ENCODE results near the gene SCAMP2.
A peak's percentile ranks its signal among the peaks of the same experiment; 100 is the strongest.

SCAMP2 gene

DNA sequence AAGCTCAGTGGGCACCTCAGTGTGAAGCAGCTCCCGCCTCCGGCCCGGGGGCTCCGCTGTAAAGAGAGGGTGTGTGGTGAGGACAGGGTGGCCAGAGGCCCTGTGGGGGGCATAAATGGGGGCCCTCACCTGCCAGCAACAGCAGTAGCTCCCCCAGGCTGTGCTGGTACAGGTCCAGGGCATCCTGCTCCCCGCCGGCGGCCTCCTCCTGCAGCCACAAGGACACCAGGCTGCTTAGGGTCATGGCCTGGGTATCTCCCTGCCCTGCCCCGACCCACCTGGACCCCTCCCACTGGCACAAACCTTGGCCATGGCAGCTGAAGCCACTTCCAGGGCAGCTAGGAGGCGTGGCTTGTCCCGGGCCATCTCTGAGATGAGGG lies 35.0 kb downstream of the SCAMP2 start:
- no peak for DNase-seq (ENCODE audit: low read depth)

DNA sequence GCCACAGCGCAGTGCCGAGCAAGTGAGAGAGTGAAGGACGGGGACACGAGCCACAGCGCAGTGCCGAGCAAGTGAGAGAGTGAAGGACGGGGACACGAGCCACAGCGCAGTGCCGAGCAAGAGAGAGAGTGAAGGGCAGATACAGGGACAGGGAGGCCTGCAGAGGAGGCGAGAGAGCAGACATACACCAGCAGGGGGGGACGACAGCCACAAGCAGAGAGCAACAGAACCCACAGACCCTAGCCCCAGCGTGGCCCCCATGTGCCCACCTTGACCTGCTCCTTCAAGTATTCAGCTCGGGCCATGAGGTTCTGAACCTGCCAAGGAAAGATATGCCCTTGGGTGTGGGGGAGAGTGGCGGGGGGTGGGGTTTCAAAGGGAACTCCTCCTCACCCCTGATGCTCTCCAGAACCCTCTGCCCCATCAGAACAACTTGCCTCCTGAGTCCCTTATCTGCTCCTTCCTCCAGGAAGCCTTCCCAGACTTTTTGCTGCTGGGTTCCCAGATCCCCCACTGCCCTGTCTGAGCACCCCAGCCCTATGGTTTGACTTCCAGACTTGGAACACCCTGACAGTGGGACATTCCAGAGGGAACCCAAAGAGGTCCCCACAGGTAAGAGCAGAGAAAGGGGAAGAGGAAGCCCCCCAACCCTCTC lies 35.6 kb downstream of the SCAMP2 start:
- no peak for DNase-seq (ENCODE audit: low read depth)

DNA sequence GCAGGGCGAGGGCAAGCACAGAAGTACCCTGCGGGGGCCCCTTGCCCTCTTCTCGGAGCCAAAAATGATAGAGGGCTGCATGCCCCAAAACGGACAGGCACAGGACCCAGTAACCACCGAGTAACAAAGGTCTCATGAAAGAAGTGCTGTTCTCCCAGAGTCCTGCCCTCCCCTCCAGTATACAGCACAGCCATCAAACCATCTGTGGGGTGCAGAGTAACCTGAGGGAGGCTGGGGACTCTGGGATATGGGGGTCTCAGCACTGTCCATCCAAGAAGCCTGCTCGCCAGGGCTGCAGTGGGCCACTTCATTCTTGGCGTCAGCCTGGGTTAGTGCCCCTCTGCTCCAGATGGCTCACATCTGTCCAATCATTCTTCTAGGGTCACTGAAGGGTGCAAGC lies 36.3 kb downstream of the SCAMP2 start:
- DNase-seq (ENCODE audit: low read depth): no peak

DNA sequence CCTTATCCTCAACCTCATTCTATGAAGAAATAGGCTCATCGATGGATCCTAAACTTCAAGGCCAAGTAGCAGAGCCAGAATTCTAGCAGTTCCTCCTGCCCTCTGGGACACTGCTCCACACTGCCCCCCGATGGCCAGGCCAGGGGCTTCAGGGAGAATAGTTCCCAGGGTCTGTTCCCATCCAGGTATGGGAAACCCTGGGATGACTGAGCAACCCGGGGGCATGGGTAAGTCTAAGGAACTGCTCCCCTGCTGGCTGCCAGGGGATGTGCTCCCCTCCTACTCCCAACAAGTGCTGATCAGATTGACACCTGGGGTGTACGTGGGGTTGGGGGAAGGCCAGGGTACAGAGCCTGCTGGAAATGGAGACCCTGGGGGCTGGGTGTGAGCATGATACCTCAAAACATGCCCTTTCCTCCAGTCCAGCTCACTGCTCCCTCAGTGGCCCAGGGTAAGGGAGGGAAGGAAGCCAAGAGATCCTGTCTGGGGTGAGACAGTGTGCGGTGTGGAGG lies 37.8 kb downstream of the SCAMP2 start:
- peak; percentile 33 for DNase-seq (ENCODE audit: low read depth)

DNA sequence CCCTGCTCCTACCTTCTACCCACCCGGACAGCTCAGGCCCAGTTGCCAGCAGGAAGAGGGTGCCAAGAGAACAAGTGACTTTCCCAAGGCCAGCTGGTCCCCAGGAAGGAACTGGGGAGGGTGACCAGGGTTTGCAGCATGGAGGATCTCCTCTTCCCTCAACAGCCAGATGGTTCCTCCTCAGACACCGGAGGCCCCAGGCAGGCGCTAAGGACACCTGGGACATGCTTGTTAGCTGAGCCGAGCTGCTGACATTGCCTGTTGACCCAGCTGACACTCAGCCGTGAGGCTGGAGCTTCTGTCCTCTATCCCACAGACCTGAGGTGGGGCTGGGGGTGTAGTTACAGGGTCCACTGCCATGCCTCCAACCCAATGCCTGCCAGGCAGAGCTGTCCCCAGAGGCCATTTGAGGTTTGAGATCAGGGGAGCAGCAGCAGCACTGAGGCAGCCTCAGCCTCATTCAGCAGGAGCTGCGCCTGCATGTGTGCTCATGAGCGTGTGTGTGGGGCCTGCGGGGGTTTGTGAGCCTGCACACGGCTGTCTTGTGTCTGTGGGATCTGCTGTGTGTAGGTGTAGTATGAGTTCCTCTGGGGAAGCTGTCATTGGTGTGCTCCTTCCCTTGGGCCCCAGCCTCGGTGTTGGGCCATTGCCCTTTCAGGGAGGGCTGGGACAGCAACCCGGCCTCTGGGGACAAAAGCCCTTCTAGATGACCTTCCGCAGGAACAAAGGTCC lies 39.6 kb downstream of the SCAMP2 start:
- DNase-seq (ENCODE audit: low read depth): no peak

DNA sequence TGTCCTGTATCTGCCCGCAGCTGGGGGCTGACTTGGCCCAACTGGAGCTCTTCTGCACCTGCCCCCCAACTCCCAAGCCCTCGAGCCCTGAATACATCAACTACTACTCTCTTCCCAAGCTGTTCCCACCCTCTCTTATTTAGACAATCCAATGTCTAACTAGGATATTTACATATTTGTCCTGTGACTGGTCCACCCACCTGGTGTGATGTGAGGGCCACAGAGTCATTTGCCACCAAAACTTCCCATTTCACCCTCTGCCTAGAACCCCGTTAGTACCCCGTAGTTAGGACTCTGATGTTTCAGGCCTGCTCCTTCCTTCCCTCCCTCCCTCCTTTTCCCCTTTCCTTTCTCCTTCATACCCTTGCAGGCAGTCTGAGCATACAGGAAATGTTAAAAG lies 40.3 kb downstream of the SCAMP2 start:
- no peak for DNase-seq (ENCODE audit: low read depth)

DNA sequence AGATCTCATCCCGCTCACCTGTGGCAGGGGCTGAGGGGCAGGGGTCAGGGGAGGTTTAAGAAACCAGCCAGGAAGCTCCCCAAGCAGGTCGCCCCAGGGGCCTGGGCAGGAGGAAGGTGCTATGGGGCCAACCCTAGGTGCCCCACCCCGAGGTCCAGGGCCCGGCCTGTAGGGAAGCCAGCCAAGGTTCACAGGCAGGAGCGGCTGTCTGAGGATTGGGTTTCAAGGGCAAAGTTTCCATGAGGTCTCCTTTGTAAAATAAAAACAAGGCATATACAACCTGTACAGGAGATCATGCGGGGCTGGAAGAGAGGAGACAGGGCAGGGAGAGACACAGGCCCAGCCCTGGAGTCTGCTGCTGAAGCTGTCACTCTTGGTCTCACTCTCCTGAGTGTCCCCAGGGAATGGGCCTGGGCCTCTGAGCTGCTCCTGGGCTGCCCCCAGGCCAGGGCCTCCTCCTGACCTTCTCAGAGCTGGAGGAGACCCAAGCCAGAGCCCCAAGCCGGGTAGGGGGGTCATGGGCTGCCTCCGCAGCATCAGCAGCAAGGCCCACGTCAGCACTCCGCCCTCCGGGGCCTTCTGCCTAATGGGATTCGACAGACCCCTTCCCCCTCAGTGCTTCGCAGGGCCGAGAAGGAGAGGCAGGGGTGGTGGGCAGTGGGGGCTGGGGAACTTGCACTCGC lies 41.2 kb downstream of the SCAMP2 start:
- no peak for DNase-seq (ENCODE audit: low read depth)

DNA sequence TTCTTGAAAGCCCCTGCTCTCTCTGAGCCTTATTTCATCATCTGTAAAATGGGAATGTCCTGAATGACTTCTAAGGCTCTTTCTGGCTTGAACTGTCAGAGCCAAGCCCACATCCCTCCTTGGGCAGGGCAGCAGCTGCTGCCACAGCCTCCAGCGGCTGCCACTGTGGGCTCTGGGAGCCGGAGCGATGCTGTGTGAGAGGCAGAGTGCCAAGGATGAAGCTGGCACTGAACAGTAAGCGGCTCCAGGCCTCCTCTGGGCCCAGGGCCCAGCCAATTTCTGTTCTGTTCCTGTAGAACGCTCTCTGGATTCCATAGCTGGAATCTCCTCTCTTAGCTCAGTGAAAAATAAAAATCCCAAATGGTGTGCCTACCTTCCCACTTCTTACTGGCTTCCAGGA lies 42.3 kb downstream of the SCAMP2 start:
- DNase-seq (ENCODE audit: low read depth): no peak

DNA sequence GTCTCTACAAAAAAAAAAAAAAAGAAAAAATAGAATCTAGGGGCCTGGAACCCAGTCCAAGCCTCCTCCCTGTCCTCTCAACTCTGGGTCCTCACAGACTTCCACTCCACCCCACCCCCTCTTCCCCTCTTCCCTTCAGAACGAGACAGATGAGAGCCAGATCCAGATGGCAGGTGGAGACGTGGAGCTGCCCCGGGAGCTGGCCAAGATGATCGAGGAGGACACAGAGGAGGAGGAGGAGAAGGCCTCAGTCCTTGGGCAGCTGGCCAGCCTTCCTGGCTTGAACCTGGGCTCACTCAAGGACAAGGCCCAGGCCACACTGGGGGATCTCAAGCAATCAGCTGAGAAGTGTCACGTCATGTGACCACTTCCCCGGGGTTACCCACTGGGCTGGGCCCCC lies 43.2 kb downstream of the SCAMP2 start:
- DNase-seq (ENCODE audit: low read depth): no peak

DNA sequence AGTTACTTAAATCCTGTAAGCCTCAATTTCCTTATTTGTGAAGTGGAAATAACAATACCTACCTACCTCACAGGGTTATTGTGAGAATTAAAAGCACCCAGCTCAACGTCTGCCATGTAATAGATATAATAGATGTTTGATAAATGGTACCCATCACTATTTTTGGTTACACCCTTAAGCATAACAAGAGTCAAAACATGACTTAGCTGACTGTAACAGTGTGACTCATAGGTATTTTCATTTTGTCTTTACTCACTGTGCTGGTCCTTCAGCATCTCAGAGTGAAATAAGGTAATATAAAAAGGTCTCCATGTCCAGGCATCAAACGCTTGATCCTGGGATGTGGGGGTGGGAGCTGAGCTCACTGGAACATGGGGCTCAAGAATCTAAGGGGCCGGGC lies 43.7 kb downstream of the SCAMP2 start:
- no peak for DNase-seq (ENCODE audit: low read depth)

DNA sequence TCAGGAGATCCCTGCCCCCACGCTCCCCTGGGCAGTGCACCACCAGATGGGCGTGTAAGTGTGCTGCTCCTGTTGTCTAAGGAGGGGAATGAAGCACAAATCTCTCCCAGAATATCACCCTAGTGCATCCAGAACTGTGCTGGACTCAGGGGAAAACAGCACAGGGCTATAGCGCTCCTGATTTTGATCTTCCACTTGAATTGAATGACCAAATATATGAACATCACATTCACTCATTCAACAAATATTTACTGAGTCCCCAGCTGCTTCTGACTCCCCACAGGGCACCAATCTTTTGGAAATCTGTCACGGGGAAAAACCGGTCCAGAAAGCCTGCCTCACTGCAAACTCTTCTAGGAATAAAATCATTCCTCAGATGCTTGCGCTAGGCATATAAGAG lies 44.3 kb downstream of the SCAMP2 start:
- no peak for DNase-seq (ENCODE audit: low read depth)

DNA sequence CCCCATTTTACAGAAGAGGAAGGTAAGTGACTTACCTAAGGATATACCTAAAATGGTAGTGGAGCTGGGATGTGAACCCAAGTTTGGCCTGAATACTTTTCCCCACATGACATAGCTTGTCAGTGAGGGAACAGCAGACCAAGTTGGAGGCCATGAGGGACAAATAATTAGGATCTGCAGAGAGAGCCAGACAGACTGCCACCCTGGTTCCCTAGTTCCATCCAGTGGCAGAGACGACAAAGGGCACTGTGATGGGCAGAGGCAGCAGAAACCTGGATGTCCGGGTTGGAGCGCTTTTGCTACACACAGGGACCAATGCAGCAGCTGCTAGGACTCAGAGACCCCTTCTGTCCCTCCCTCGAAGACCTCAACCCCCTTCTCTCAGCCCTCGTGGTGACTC lies 45.6 kb downstream of the SCAMP2 start:
- DNase-seq (ENCODE audit: low read depth): no peak

DNA sequence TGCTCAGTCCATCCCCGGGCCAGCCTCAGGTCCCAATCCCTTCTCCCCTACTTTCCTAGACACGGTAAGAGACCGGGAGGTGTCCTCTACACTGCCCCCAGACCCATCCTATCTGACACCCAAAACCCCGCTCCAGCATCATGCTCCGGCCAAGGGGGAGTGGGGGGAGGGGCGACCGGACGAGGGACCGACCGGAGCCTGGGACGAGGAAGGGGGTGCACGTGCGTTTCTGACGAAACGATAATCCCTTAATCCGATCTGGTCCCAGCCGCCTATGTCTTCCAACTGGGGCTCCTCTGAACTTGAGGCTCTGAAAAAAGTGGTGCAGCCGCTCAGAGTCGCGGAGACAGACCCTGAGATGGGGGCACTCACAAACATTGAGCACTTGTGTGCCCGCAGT lies 46.2 kb downstream of the SCAMP2 start:
- DNase-seq (ENCODE audit: low read depth): no peak

DNA sequence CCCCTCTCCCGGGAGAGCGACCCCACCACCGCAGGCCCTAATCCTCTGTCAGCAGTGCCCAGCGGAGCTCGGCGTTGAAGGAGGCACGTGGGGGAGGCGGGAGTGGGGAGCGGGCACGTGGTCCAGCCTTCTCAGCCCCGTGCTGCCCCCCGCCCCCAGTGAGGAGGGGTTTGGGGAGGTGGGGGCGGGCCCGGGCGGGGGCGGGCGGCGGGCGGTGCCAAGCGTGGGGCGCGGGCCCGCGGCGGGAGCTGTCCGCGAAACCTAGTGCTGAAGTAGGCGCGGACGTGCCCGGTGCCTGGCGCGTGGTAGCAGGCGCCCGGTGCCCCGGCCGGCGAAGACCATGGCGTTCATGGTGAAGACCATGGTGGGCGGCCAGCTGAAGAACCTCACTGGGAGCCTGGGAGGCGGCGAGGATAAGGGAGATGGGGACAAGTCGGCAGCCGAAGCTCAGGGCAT lies 46.8 kb downstream of the SCAMP2 start, which contains the start of gene CPLX3:
Gene CPLX3 (plus strand): TSS at position 264 of the 456 bp plus-strand sequence. CDS start 77 bp downstream, at position 341.
- DNase-seq (ENCODE audit: low read depth): no peak

DNA sequence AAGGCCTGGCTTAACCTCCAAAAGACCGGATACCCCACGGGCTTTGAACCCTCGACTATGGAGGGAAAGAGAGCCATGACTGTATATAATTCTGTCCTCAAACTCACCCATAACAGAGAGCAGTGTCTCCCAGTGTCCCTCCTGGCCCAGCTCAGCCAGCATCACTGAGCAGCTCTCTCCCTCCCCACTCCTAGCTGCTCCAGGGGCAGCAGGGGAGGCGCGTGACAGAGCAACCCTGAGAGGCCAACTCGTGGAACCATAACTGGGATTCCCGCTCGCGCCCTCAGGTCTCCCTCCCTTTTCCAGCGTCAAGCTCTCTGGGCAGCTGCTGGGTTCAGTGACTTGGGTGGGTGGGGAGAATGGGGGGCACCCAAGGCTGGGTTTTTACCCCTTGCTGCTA lies 47.3 kb downstream of the SCAMP2 start:
- no peak for DNase-seq (ENCODE audit: low read depth)

DNA sequence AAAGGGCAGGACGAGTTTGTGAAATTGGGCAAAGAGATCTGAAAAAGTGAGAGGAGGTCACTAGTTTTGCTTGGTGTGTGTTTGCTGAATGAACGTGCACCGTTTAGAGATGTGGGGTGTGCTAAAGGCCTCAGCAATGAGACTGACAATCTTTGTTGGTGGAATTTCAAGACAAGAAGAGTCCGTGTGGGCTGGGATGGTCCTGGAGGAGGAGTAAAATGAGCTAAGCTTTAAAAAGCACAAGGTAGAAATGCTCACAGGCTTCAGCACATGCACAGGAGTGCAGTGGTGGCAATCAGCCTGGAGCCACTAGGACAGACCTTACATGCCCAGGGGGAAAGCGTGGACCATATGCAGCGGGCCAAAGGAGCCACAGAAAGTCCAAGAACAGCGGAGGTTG lies 48.2 kb downstream of the SCAMP2 start:
- DNase-seq (ENCODE audit: low read depth): no peak

DNA sequence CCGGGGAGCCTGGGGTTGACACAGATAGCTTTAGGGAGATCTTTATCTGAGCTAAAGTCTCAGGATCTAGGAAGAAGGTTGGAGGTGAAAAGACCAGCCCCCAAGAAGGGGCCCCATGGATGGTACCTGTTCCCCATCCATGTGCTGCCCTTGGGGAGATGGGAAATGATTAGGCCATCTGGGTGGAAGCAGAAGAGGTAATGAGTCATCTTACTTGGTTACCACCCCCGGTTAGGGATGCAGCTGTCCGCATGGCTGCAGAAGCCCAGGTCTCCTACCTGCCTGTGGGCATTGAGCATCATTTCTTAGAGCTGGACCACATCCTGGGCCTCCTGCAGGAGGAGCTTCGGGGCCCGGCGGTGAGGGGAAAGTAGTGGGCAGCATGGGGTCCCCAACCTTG lies 49.8 kb downstream of the SCAMP2 start:
- no peak for DNase-seq (ENCODE audit: low read depth)

DNA sequence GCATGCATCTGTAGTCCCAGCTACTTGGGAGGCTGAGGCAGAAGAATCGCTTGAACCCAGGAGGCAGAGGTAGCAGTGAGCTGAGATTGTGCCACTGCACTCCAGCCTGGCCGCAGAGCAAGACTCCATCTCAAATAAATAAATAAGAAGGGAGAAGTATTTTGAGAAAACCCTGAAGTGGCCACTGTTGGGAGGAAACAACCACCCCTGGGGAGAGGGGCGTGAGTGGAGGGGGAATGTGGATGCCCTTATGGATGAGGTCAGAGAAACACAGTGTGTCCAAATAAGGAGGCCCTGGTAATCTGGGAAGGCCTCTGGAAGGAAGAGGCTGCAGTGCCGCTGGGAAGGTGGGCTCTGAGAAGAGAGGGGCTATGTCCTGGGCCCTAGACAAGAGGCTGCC lies 50.9 kb downstream of the SCAMP2 start:
- DNase-seq (ENCODE audit: low read depth): no peak

DNA sequence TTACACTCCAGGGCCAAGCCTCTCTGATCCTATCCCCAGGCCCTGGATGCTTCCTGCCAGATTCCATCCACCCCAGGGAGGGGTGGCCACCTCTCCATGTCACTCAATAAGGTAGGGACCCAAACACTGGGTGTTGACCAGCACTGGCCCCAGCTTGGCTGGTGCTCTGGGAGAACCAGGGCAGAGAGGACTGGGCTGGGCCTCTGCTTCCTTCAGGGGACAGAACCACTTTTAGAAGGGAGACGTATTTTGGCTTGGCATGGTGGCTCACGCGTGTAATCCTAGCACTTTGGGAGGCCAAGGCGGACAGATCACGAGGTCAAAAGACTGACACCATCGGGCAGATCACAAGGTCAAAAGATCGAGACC lies 51.4 kb downstream of the SCAMP2 start:
- no peak for DNase-seq (ENCODE audit: low read depth)

DNA sequence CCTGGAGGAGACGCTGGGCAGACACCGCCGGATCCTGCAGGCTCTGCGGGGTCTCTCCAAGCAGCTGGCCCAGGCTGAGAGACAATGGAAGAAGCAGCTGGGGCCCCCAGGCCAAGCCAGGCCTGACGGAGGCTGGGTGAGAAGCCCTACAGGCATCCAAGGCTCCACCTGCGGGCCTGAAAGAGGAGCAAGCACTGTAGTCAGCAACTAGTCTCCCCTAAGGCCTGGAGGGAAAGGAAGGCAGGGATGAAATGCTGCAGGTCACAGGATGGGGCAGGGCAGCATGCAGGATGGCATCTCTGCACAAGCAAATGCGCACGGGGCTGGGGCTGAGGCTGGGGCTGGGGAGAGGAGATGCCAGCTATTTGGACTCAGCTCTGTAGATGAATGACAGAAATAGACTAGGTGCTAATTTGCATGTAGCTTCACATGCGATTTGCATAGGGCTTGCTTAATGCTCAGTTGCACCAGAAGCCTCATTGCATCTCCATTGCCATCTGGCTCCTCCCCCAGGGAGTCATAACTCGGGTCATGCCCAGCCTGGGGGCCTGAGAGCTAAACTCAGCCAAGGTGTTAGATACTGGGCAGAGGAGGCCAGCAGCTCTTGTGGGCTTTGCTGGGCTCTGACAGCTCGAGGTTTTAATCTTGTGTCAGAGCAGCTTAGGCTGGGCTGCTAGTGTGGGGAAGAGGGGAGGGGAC lies 51.9 kb downstream of the SCAMP2 start:
- peak; percentile 24 for DNase-seq (ENCODE audit: low read depth)

DNA sequence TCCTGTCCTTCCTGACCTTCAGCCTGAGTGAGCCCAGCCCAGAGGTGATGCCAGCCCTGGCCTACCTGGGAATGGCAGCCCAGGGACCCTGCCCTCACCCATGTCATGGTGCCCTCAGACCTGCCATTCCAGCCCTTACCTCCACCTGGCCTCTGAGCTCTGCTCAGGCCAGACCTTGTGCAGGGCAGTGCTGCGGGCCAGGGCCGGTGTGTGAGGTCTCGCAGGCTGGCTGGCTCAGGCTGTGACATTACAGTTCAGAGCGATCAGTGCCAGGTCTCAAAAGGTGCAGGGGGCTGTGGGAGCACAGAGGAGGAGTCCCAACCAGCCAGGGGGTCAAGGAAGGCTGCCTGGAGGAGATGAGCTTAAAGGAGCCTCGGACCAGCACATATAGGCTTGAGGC lies 53.1 kb downstream of the SCAMP2 start:
- DNase-seq (ENCODE audit: low read depth): no peak

DNA sequence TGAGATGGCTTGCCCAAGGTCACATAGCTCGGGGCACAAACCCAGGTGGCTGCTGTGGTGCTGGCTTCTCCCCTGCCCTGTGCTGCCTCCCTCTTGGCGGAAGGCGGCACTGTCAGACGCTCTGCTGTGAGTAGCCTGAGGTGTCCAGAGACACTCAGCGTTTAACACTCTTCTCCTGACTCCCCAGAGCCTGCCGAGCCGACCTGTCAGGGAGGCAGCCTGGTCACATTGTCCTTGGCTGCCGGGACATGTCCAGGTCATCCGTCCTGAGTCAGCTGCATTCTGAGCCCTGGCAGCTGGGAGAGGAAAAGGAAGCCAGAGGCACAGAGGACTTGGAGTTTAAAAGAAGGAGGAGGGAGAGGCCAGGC lies 55.8 kb downstream of the SCAMP2 start:
- no peak for DNase-seq (ENCODE audit: low read depth)

Measured in amniotic epithelial cell (primary cell).